IMR-90 (cell line): ENCODE results near the gene ZNF692. TPM values are rescaled to one million over a fixed set of nuclear protein-coding genes. Genes with fewer than 3 reads are reported as not detected.

Experiments used
- ATAC-seq: fragments of 200-7000 bp; cut with Tn5 transposase; 2 replicates; pipeline ENCODE4 v1.9.1; 2020; ENCODE audit warnings: low read depth, mild to moderate bottlenecking, moderate library complexity
- BruUV-seq: library from RNA; stranded (reverse); fragments of 400-500 nt; replicated peaks from 2 replicates; lab custom pipeline; 2021; lab: Mats Ljungman, UMichigan
- CTCF ChIA-PET: fragments of 300-600 bp; formaldehyde crosslinking; extraction: SDS; loops from one replicate; lab custom pipeline; 2021; ENCODE audit warnings: antibody characterized with exemption; lab: Yijun Ruan, JAX
- POLR2A ChIA-PET: fragments of 300-600 bp; sonication (Branson Sonifier 250); formaldehyde crosslinking; loops from one replicate; lab custom pipeline; 2022; ENCODE audit warnings: antibody characterized with exemption; ENCODE audit not compliant: unreplicated experiment; lab: Charles Lee
- DNase-seq: peaks from one replicate; pipeline ENCODE4 v3.0.0; 2013
- H2AFZ ChIP-seq: replicated peaks from 2 replicates; pipeline ENCODE3; 2013; ENCODE audit warnings: low read length, mild to moderate bottlenecking; ENCODE audit not compliant: poor library complexity
- H2AK5ac ChIP-seq: 2 replicates; pipeline ENCODE4 v1.6.1; 2013; ENCODE audit warnings: low read depth, low read length, inconsistent platforms
- H2AK9ac ChIP-seq: replicated peaks from 2 replicates; pipeline ENCODE3; 2013; ENCODE audit warnings: mild to moderate bottlenecking, low read depth, low read length, moderate library complexity; ENCODE audit not compliant: poor library complexity
- H2BK120ac ChIP-seq: 2 replicates; pipeline ENCODE4 v1.6.1; 2013; ENCODE audit warnings: low read depth, low read length, inconsistent platforms
- H2BK15ac ChIP-seq: 3 replicates; pipeline ENCODE4 v1.6.1; 2013; ENCODE audit warnings: low read depth, low read length, inconsistent platforms
- H2BK20ac ChIP-seq: 2 replicates; pipeline ENCODE4 v1.6.1; 2013; ENCODE audit warnings: low read depth, mild to moderate bottlenecking, inconsistent platforms, low read length, moderate library complexity
- H2BK5ac ChIP-seq: 2 replicates; pipeline ENCODE4 v1.6.1; 2013; ENCODE audit warnings: mild to moderate bottlenecking, low read depth, low read length, inconsistent platforms; ENCODE audit not compliant: poor library complexity, severe bottlenecking
- H3K14ac ChIP-seq: replicated peaks from 2 replicates; pipeline ENCODE4 v1.6.1; 2013; ENCODE audit warnings: low read depth, low read length, inconsistent platforms
- H3K18ac ChIP-seq: 2 replicates; pipeline ENCODE4 v1.6.1; 2013; ENCODE audit warnings: low read depth, low read length, control low read depth
- H3K23ac ChIP-seq: 2 replicates; pipeline ENCODE4 v1.6.1; 2013; ENCODE audit warnings: low read depth, low read length, inconsistent platforms
- H3K27ac ChIP-seq: 2 replicates; pipeline ENCODE4 v1.5.1; 2013; ENCODE audit warnings: mild to moderate bottlenecking, control low read depth, low read length; ENCODE audit not compliant: insufficient read depth
- H3K27me3 ChIP-seq: 2 replicates; pipeline ENCODE4 v1.6.1; 2013; ENCODE audit warnings: low read length; ENCODE audit not compliant: control insufficient read depth, insufficient read depth
- H3K36me3 ChIP-seq: 2 replicates; pipeline ENCODE4 v1.6.1; 2013; ENCODE audit warnings: low read length, mixed read lengths; ENCODE audit not compliant: control insufficient read depth, insufficient read depth
- H3K4ac ChIP-seq: 2 replicates; pipeline ENCODE4 v1.6.1; 2013; ENCODE audit warnings: low read depth, low read length, inconsistent platforms
- H3K4me1 ChIP-seq: 2 replicates; pipeline ENCODE4 v1.6.1; 2013; ENCODE audit warnings: low read length, mixed read lengths; ENCODE audit not compliant: control insufficient read depth, insufficient read depth
- H3K4me2 ChIP-seq: 2 replicates; pipeline ENCODE4 v1.6.1; 2013; ENCODE audit warnings: low read depth, mild to moderate bottlenecking, control low read depth, low read length, moderate library complexity
- H3K4me3 ChIP-seq: 2 replicates; pipeline ENCODE4 v1.5.1; 2013; ENCODE audit warnings: low read depth, mild to moderate bottlenecking, control low read depth, low read length, moderate library complexity; ENCODE audit not compliant: insufficient read depth
- H3K56ac ChIP-seq: 2 replicates; pipeline ENCODE4 v1.6.1; 2013; ENCODE audit warnings: low read length, inconsistent platforms; ENCODE audit not compliant: insufficient read depth; ENCODE audit errors: extremely low read depth
- H3K79me1 ChIP-seq, 2 experiments: 2 replicates each; pipeline ENCODE4 v1.6.1; 2013; ENCODE audit warnings: low read length in 2 of 2, inconsistent platforms in 1 of 2, low read depth in 1 of 2
- H3K9ac ChIP-seq: 2 replicates; pipeline ENCODE4 v1.6.1; 2013; ENCODE audit warnings: low read depth, low read length, control low read depth
- H3K9me1 ChIP-seq: 2 replicates; pipeline ENCODE4 v1.6.1; 2013; ENCODE audit warnings: low read length, inconsistent platforms; ENCODE audit not compliant: insufficient read depth
- H3K9me3 ChIP-seq: 2 replicates; pipeline ENCODE4 v1.6.1; 2013; ENCODE audit warnings: low read length; ENCODE audit not compliant: control insufficient read depth, insufficient read depth
- H4K20me1 ChIP-seq: 2 replicates; pipeline ENCODE4 v1.6.1; 2013; ENCODE audit warnings: low read length, inconsistent platforms; ENCODE audit not compliant: insufficient read depth
- H4K5ac ChIP-seq: 2 replicates; pipeline ENCODE4 v1.6.1; 2013; ENCODE audit warnings: mild to moderate bottlenecking, low read depth, low read length, control low read depth
- H4K8ac ChIP-seq, 2 experiments: 2 replicates each; pipeline ENCODE4 v1.6.1; 2013; ENCODE audit warnings: low read depth in 2 of 2, low read length in 2 of 2, control low read depth in 1 of 2, inconsistent platforms in 1 of 2
- H4K91ac ChIP-seq: 2 replicates; pipeline ENCODE4 v1.6.1; 2013; ENCODE audit warnings: low read depth, low read length, inconsistent platforms; ENCODE audit not compliant: insufficient read depth
- BHLHE40 ChIP-seq: fragments of 150-350 bp; IDR thresholded peaks from 2 replicates; pipeline ENCODE4 v1.6.1; 2016; ENCODE audit warnings: mild to moderate bottlenecking, low read depth, low read length
- CEBPB ChIP-seq: IDR thresholded peaks from 2 replicates; pipeline ENCODE4 v1.6.1; 2012; ENCODE audit warnings: low read depth, low read length, improper control_type of control experiment
- CHD1 ChIP-seq: IDR thresholded peaks from 2 replicates; pipeline ENCODE4 v1.6.1; 2012; ENCODE audit warnings: low read depth, low read length, improper control_type of control experiment
- CTCF ChIP-seq: conservative IDR thresholded peaks from 2 replicates; pipeline ENCODE4 v1.5.1; 2012; ENCODE audit warnings: mild to moderate bottlenecking, low read depth, low read length, improper control_type of control experiment
- ELK1 ChIP-seq: fragments of 150-350 bp; IDR thresholded peaks from 2 replicates; pipeline ENCODE4 v1.6.1; 2016; ENCODE audit warnings: low read depth, mild to moderate bottlenecking, low read length, moderate library complexity, borderline replicate concordance
- FOS ChIP-seq: fragments of 150-350 bp; IDR thresholded peaks from 2 replicates; pipeline ENCODE4 v1.6.1; 2016; ENCODE audit warnings: low read depth, low read length
- MAFK ChIP-seq: IDR thresholded peaks from 2 replicates; pipeline ENCODE4 v1.6.1; 2012; ENCODE audit warnings: low read depth, low read length, improper control_type of control experiment
- MAZ ChIP-seq: IDR thresholded peaks from 2 replicates; pipeline ENCODE4 v1.6.1; 2012; ENCODE audit warnings: low read depth, mild to moderate bottlenecking, low read length, improper control_type of control experiment, moderate library complexity, borderline replicate concordance
- MXI1 ChIP-seq: IDR thresholded peaks from 2 replicates; pipeline ENCODE4 v1.6.1; 2012; ENCODE audit warnings: low read depth, mild to moderate bottlenecking, low read length, moderate library complexity, borderline replicate concordance
- NFE2L2 ChIP-seq: fragments of 150-350 bp; IDR thresholded peaks from 2 replicates; pipeline ENCODE4 v1.6.1; 2016; ENCODE audit warnings: low read depth, mild to moderate bottlenecking, low read length
- POLR2A ChIP-seq: IDR thresholded peaks from 2 replicates; pipeline ENCODE4 v1.6.1; 2012; ENCODE audit warnings: mild to moderate bottlenecking, low read depth, low read length
- RAD21 ChIP-seq: IDR thresholded peaks from 2 replicates; pipeline ENCODE4 v1.6.1; 2012; ENCODE audit warnings: low read length, improper control_type of control experiment
- RCOR1 ChIP-seq: IDR thresholded peaks from 2 replicates; pipeline ENCODE4 v1.6.1; 2012; ENCODE audit warnings: mild to moderate bottlenecking, low read length, improper control_type of control experiment; ENCODE audit not compliant: insufficient replicate concordance
- RFX5 ChIP-seq: IDR thresholded peaks from 2 replicates; pipeline ENCODE4 v1.8.0; 2012; ENCODE audit warnings: low read depth, mild to moderate bottlenecking, low read length, moderate library complexity
- SMC3 ChIP-seq: fragments of 150-350 bp; IDR thresholded peaks from 2 replicates; pipeline ENCODE4 v1.6.1; 2016; ENCODE audit warnings: low read depth, mild to moderate bottlenecking, antibody characterized with exemption, low read length, moderate library complexity
- USF2 ChIP-seq: fragments of 150-350 bp; IDR thresholded peaks from 2 replicates; pipeline ENCODE4 v1.6.1; 2017; ENCODE audit warnings: mild to moderate bottlenecking, antibody characterized with exemption, low read length, low read depth
- WGBS, 2 experiments: methylation state at CpG; one replicate each; pipeline versions ENCODE4 v1.1.5 to v1.1.7; 2013; ENCODE audit warnings: missing lambda C conversion rate in 2 of 2; ENCODE audit not compliant: insufficient read length in 1 of 2; ENCODE audit errors: extremely low coverage in 2 of 2; 5-methylcytosine and 5-hydroxymethylcytosine counted together
- dilution Hi-C: fragments of 300-500 bp; cut with HindIII; formaldehyde crosslinking; loops from one replicate; pipeline ENCODE4 v1.14.3; 2018; ENCODE audit warnings: low sequenced_read_pairs; ENCODE audit not compliant: unreplicated experiment
- in situ Hi-C: fragments of 300-500 bp; cut with MboI; formaldehyde crosslinking; loops from 3 replicates; pipeline ENCODE4 v1.14.3; 2019; ENCODE audit warnings: low sequenced_read_pairs, inconsistent platforms, mixed read lengths
- intact Hi-C: fragments of 100-400 bp; cut with micrococcal nuclease; formaldehyde crosslinking; loops from 2 replicates; pipeline ENCODE4 v1.10.0; 2022
- polyA plus RNA-seq, 3 experiments: library from polyadenylated mRNA; depleted of rRNA; stranded (reverse); fragments of >200 nt; gene quantifications; 2 replicates each; pipeline ENCODE4 v1.2.3, GENCODE V29; 2012; ENCODE audit warnings: low replicate concordance in 1 of 3
- total RNA-seq: library from RNA; depleted of rRNA; stranded (reverse); fragments of >200 nt; gene quantifications from 2 replicates; pipeline ENCODE4 v1.2.3, GENCODE V29; 2012

Gene ZNF692
- total and polyA plus RNA-seq, 2 of the 4 experiments (the other 2 are of a cell fraction), result 7.3 to 50.4 TPM

GRCh38 chr1:248840946-248841345 lies 17.9 kb downstream of the ZNF692 start:
- Histone ChIP-seq H3K14ac (no peak overlapping the region), H3K9ac (no peak overlapping the region), H4K5ac (no peak overlapping the region), H3K18ac (no peak overlapping the region), H4K8ac (no peak overlapping the region), H3K36me3 (peaks cover 10% of the 10 kb centered on the region), H3K4me1 (peaks cover 10% of the 10 kb centered on the region), H2BK120ac (no peak overlapping the region), H3K9me1 (0 out of 2 replicates have a peak, but pooled peaks cover 3% of the 10 kb centered on the region), H3K79me1 (peaks cover 36 to 47% of the 10 kb centered on the region in 2 experiments), H2BK20ac (no peak overlapping the region), H3K27ac (no peak overlapping the region), H2AK5ac (no peak overlapping the region; the same call in 1 of the 2 replicates), H3K4ac (no peak overlapping the region), H4K91ac (no peak overlapping the region), H3K9me3 (no peaks in the 10 kb centered on the region), H3K56ac (no peak overlapping the region), H3K27me3 (no peaks in the 10 kb centered on the region), H3K4me3 (no peak overlapping the region), H2BK15ac (no peak overlapping the region), H2BK5ac (no peak overlapping the region), H2AFZ (no peak overlapping the region), H2AK9ac (no peak overlapping the region), H3K23ac (no peak overlapping the region), H4K20me1 (no peaks in the 10 kb centered on the region), H3K4me2 (no peak overlapping the region)
- ATAC-seq (no peak), DNase-seq (no peak)
- BruUV-seq, result no TSS peak
- CTCF ChIA-PET, result interaction anchor here (1.4 kb wide), 1 partner anchor 12 kb away, joined by 6 read pairs; no protein-coding TSS in a partner anchor
- dilution Hi-C loops (no loop called here), in situ Hi-C loops (no loop called here), intact Hi-C loops (loop anchor here (1.0 kb wide), 1 partner anchor 17 kb away; no protein-coding TSS in a partner anchor)
- whole genome bisulfite sequencing, 2 experiments, result 100% methylated on average over 1 of the region's 4 CpGs; no CpG with 5 or more reads in 1 of the 2 experiments
- POLR2A ChIA-PET, result no interaction called here
- no peak for TF ChIP-seq RAD21
- TF ChIP-seq FOS, result no peak
- TF ChIP-seq CTCF, result no peak
- no peak for TF ChIP-seq CHD1
- TF ChIP-seq RFX5, result no peak
- no peak for TF ChIP-seq CEBPB
- no peak for TF ChIP-seq RCOR1
- TF ChIP-seq POLR2A, result no peak
- no peak for TF ChIP-seq NFE2L2
- TF ChIP-seq MAZ, result no peak
- no peak for TF ChIP-seq ELK1
- no peak for TF ChIP-seq BHLHE40
- no peak for TF ChIP-seq SMC3
- no peak for TF ChIP-seq MAFK
- TF ChIP-seq MXI1, result no peak
- no peak for TF ChIP-seq USF2
